ENCODE results near the gene USP14.
A peak's percentile ranks its signal among the peaks of the same experiment; 100 is the strongest.
"Not testable (repeated sequence)": the region's sequence is repeated elsewhere in the genome, so short reads cannot be mapped to it uniquely, and the experiment has no call there.

The USP14 gene

DNA sequence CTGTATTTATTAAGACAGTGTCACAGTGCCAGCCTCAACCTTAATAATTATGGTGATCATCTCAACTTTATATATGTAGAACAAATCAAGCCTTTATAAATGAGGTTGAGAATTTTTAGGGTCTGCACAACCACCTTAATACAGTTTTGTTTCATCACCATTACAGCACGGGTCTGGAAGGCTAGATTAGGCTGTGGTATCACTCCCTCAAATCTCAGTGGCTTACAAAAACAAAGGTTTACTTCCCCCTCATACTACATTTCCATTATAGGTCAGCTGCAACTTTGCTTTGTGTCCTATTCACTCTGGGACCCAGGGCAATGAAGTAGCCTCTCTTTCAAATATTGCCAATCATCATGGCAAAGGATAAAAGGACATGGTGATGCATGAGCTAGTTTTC lies 23.3 kb upstream of the USP14 start:
- DNase-seq (ENCODE audit: low spot score) = no peak
- ChIA-PET POLR2A (ENCODE audit: low non-redundant PET) (no interaction called here), CTCF (no interaction called here)
- no peak overlapping the region for H3K27ac ChIP-seq
- TF ChIP-seq, protein P1, sequence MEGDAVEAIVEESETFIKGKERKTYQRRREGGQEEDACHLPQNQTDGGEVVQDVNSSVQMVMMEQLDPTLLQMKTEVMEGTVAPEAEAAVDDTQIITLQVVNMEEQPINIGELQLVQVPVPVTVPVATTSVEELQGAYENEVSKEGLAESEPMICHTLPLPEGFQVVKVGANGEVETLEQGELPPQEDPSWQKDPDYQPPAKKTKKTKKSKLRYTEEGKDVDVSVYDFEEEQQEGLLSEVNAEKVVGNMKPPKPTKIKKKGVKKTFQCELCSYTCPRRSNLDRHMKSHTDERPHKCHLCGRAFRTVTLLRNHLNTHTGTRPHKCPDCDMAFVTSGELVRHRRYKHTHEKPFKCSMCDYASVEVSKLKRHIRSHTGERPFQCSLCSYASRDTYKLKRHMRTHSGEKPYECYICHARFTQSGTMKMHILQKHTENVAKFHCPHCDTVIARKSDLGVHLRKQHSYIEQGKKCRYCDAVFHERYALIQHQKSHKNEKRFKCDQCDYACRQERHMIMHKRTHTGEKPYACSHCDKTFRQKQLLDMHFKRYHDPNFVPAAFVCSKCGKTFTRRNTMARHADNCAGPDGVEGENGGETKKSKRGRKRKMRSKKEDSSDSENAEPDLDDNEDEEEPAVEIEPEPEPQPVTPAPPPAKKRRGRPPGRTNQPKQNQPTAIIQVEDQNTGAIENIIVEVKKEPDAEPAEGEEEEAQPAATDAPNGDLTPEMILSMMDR (conservative IDR thresholded peaks at IDR 0.05; ENCODE audit: low read depth) = no peak

DNA sequence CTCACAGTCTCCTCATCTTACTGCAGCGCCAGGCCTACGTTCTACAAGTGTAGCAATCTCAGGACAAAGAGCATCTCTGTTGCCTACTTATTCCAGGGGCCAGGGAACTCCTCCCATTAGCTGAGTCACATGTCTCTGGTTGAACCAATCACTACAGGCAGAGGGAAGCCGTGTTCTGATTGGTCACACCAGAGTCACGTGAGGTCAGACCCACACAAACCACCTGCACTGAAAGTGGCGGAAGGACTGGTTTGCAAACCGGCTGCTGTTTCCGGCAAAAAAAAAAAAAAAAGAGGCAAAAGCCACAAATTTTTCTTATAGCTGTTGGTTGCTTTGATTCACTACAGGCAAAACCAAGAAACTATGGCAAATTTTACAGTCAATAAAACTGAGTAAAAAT lies 21.9 kb upstream of the USP14 start:
- ChIA-PET CTCF (interaction anchor here (0.8 kb wide), 1 partner anchor 689 kb away, joined by 3 read pairs; no protein-coding TSS in a partner anchor), POLR2A (ENCODE audit: low non-redundant PET) (no interaction called here)
- TF ChIP-seq, protein P1 (conservative IDR thresholded peaks at IDR 0.05; ENCODE audit: low read depth) = no peak
- H3K27ac ChIP-seq = no peak overlapping the region
- peak; percentile 14 for DNase-seq (ENCODE audit: low spot score)

DNA sequence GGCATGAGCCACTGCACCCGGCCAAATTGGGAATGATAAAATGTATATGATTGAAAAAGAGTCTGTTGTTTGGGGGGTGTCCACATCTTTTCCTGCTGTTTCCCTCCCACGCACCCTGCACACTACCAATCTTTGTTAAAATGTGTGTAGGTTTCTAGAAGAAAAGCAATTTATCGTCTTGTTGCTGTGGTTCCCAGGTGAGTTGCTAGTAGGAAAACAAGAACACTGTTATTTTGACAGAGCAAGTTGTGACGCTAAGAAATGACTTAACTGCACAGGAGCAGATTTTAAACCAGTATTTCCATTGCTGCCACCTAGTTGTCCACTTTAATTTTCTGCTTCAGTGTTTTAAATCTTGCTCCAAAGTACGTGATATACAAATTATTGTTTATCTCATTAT lies 21.0 kb upstream of the USP14 start:
- ChIA-PET POLR2A (ENCODE audit: low non-redundant PET) (no interaction called here), CTCF (interaction anchor here (0.8 kb wide), 1 partner anchor 688 kb away, joined by 3 read pairs; no protein-coding TSS in a partner anchor)
- TF ChIP-seq, protein P1 (conservative IDR thresholded peaks at IDR 0.05; ENCODE audit: low read depth) = no peak
- H3K27ac ChIP-seq = no peak overlapping the region
- DNase-seq (ENCODE audit: low spot score) = no peak

DNA sequence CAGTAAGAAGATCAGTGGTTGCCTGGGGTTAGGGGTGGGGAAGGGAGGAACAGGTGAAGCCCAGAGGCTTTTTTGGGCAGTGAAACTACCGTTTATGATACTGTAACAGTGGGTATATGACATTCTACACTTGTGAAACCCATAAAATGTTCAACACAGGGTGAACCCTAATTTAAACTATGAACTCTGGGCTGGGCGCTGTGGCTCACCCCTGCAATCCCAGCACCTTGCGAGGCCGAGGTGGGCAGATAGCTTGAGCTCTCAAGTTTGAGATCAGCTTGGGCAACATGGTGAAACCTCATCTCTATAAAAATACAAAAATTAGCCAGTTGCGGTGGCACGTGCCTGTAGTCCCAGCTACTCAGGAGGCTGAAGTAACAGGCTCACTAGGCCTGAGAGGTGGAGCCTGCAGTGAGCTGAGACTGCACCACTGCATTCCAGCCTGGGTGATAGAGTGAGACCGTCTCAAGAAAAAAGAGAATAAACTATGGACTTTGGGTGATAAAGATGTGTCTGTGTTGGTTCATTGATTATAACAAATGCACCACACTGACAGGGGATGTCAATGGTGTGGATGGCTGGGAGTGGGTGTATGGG lies 17.6 kb upstream of the USP14 start:
- TF ChIP-seq, protein P1 (conservative IDR thresholded peaks at IDR 0.05; ENCODE audit: low read depth) = no peak
- H3K27ac ChIP-seq = no peak overlapping the region
- no peak for DNase-seq (ENCODE audit: low spot score)
- CTCF ChIA-PET = no interaction called here
- POLR2A ChIA-PET (ENCODE audit: low non-redundant PET) = no interaction called here

DNA sequence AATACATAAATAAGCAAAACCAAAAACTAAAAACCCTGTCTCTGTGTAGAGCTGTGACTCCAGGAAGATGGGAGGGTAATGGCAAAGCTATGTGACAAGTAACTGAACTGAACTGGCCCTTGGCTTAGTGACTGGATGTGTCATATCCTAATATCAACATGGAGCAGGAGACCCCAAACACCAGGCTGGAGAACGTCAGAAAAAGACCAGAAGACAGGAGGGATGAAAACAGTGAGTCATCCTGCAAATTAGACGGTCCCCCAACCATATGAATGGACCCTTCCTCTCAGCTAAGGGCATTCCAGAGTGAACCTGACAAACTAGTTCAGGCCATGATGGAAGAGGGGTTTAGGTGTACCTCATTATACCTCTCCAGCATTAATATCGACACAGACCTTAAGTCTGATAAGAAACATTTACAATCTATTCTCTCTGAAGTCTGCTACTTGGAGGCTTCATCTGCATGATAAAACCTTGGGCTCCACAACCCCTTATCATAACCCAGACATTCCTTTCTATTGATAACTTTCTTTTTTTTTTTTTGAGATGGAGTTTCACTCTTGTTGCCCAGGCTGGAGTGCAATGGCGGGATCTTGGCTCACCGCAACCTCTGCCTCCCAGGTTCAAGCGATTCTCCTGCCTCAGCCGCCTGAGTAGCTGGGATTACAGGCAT lies 15.6 kb upstream of the USP14 start:
- H3K27ac ChIP-seq; CTCF ChIA-PET; POLR2A ChIA-PET (ENCODE audit: low non-redundant PET); DNase-seq (ENCODE audit: low spot score): not testable (repeated sequence)

DNA sequence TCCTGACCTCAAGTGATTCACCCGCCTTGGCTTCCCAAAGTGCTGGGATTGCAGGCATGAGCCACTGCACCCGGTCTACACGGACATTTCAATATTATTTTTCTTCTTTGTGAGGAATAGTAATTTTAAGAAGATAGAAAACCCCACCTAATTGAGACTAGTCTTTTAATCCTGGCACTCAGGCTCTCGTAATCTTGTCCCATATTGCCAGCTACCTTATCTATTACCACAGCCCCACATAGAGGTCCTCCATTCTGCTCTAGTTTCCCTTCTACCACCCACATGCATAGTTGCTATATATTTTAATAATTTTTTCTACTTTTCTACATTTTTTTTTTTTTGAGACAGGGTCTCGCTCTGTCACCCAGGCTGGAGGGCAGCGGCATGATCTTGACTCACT lies 9.5 kb upstream of the USP14 start:
- CTCF ChIA-PET = no interaction called here
- H3K27ac ChIP-seq = no peak overlapping the region
- DNase-seq (ENCODE audit: low spot score) = no peak
- TF ChIP-seq, protein P1 (conservative IDR thresholded peaks at IDR 0.05; ENCODE audit: low read depth) = no peak
- POLR2A ChIA-PET (ENCODE audit: low non-redundant PET) = no interaction called here

DNA sequence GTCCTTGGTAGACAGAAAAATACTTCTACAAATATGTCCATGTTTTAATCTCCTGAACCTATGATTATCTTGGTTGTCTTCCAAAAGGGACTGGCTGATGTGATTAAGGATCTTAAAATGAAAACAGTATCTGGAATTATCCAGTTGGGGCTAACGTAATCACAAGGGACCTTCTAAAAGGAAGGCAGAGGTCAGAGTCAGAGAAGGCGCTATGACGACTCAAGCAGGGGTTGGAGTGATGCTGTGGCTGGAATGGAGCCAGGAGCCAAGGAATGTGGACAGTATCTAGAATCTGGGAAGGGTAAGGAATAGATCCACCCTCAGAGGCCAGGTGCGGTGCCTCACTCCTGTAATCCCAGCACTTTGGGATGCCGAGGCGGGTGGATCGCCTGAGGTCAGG lies 4.2 kb upstream of the USP14 start:
- TF ChIP-seq, protein P1 (conservative IDR thresholded peaks at IDR 0.05; ENCODE audit: low read depth) = no peak
- DNase-seq (ENCODE audit: low spot score) = no peak
- ChIA-PET CTCF (no interaction called here), POLR2A (ENCODE audit: low non-redundant PET) (no interaction called here)
- no peak overlapping the region for H3K27ac ChIP-seq

Measured in RWPE1 (cell line).